Thyroid gland (tissue), 4 donors: ENCODE results near the gene RPS6KA5. TPM values are rescaled to one million over a fixed set of nuclear protein-coding genes. Genes with fewer than 3 reads are reported as not detected.

Experiments used
- DNase-seq, 2 donors: peaks; one replicate each; pipeline ENCODE4 v3.0.0-alpha.2; 2019
- H3K27ac ChIP-seq, 3 donors: fragments of 200-600 bp; sonication (generic); 1 replicate in 2 of 3; 2 replicates in 1 of 3; pipeline ENCODE4 v1.5.1; 2016 to 2019; ENCODE audit warnings: mild to moderate bottlenecking in 1 of 3, moderate library complexity in 1 of 3
- H3K27me3 ChIP-seq: fragments of 200-600 bp; sonication (generic); one replicate; pipeline ENCODE4 v1.5.1; 2019
- H3K36me3 ChIP-seq, 2 donors: fragments of 200-600 bp; sonication (generic); one replicate each; pipeline ENCODE4 v1.5.1; 2016 to 2019
- H3K4me1 ChIP-seq, 2 donors: fragments of 200-600 bp; sonication (generic); one replicate each; pipeline ENCODE4 v1.5.1; 2017 to 2019
- H3K4me3 ChIP-seq, 3 donors: fragments of 200-600 bp; sonication (generic); replicated peaks in 1 of 3; 1 replicate in 2 of 3; 2 replicates in 1 of 3; pipeline ENCODE4 v1.5.1; 2016; ENCODE audit warnings: mild to moderate bottlenecking in 1 of 3
- H3K9me3 ChIP-seq: fragments of 200-600 bp; sonication (generic); one replicate; pipeline ENCODE4 v1.5.1; 2017
- CTCF ChIP-seq, 6 experiments: fragments of 200-600 bp in 3 of 6; fragments of 450-650 bp in 3 of 6; sonication (generic) in 3 of 6; IDR thresholded peaks; one replicate each; pipeline ENCODE4 v1.5.1; 2016 to 2019; ENCODE audit warnings: antibody characterized with exemption in 6 of 6, mild to moderate bottlenecking in 2 of 6, inconsistent platforms in 1 of 6, moderate library complexity in 1 of 6
- POLR2A ChIP-seq, 2 donors: fragments of 450-650 bp; IDR thresholded peaks; one replicate each; pipeline ENCODE4 v1.6.1; 2017; ENCODE audit warnings: antibody characterized with exemption in 2 of 2, mild to moderate bottlenecking in 2 of 2, moderate library complexity in 1 of 2
- WGBS, 2 donors: methylation state at CpG; one replicate each; pipeline ENCODE4 v1.1.5; 2017; 5-methylcytosine and 5-hydroxymethylcytosine counted together
- intact Hi-C: fragments of 100-400 bp; cut with DNase I; formaldehyde crosslinking; loops from one replicate; pipeline ENCODE4 v1.15.1; 2023
- total RNA-seq, 4 donors: library from RNA; depleted of rRNA; stranded (reverse); fragments of >200 nt; gene quantifications; one replicate each; pipeline ENCODE4 v1.2.3, GENCODE V29; 2016

Gene RPS6KA5
- total RNA-seq, 4 donors from 2014 or later, result 6.4 to 17.4 (median 8.9) TPM

GRCh38 chr14:90905531-90905930 is 154.9 kb downstream of the RPS6KA5 start:
- no peaks in the 10 kb centered on the region for H3K9me3 ChIP-seq
- intact Hi-C loops, result loop anchor here (5.0 kb wide), 1 partner anchor 382 kb away; no protein-coding TSS in a partner anchor
- H3K4me1 ChIP-seq, result no peaks in the 10 kb centered on the region
- TF ChIP-seq POLR2A (IDR thresholded peaks at IDR 0.05), result no peak
- TF ChIP-seq CTCF (IDR thresholded peaks at IDR 0.05), result no peak
- no peaks in the 10 kb centered on the region for H3K27me3 ChIP-seq
- no peak overlapping the region for H3K27ac ChIP-seq
- DNase-seq, result no peak
- H3K4me3 ChIP-seq, result no peak overlapping the region
- H3K36me3 ChIP-seq, result no peaks in the 10 kb centered on the region

- H3K27ac ChIP-seq, result no peak overlapping the region
- no peaks in the 10 kb centered on the region for H3K4me1 ChIP-seq
- WGBS, 2 donors, result 3 to 7% methylated on average over 1 of the region's 1 CpG
- H3K27me3 ChIP-seq, result no peaks in the 10 kb centered on the region
- DNase-seq, result peak; percentile 53 to 68
- TF ChIP-seq POLR2A (IDR thresholded peaks at IDR 0.05) (no peak), CTCF (IDR thresholded peaks at IDR 0.05) (peak; percentile 32 to 89 (median 69))
- H3K9me3 ChIP-seq, result no peaks in the 10 kb centered on the region
- peaks cover 0 to 5% of the 10 kb centered on the region in 2 donors for H3K36me3 ChIP-seq
- H3K4me3 ChIP-seq, result no peak overlapping the region
- intact Hi-C loops, result loop anchor here (2.0 kb wide), 1 partner anchor 268 kb away; no protein-coding TSS in a partner anchor
Measured at GRCh38 chr14:90903101-90903500, 157.3 kb downstream of the RPS6KA5 start.

GRCh38 chr14:90900476-90901083 is 159.9 kb downstream of the RPS6KA5 start:
- Histone ChIP-seq H3K4me3 (no peak overlapping the region), H3K36me3 (peaks cover 0 to 5% of the 10 kb centered on the region in 2 donors), H3K9me3 (no peaks in the 10 kb centered on the region), H3K4me1 (no peaks in the 10 kb centered on the region), H3K27me3 (no peaks in the 10 kb centered on the region), H3K27ac (no peak overlapping the region)
- WGBS, 2 donors, result 74 to 75% methylated on average over 2 of the region's 2 CpGs
- intact Hi-C loops, result no loop called here
- no peak for DNase-seq
- TF ChIP-seq CTCF (IDR thresholded peaks at IDR 0.05), result no peak
- no peak for TF ChIP-seq POLR2A (IDR thresholded peaks at IDR 0.05)

GRCh38 chr14:90897022-90897421 is 163.4 kb downstream of the RPS6KA5 start:
- DNase-seq, result no peak
- Histone ChIP-seq H3K27me3 (no peaks in the 10 kb centered on the region), H3K27ac (no peak overlapping the region), H3K9me3 (no peaks in the 10 kb centered on the region), H3K4me3 (no peak overlapping the region), H3K36me3 (peaks cover 0 to 5% of the 10 kb centered on the region in 2 donors), H3K4me1 (no peaks in the 10 kb centered on the region)
- TF ChIP-seq POLR2A (IDR thresholded peaks at IDR 0.05) (no peak), CTCF (IDR thresholded peaks at IDR 0.05) (no peak)
- intact Hi-C loops, result no loop called here
- WGBS, 2 donors, result 99 to 100% methylated on average over 6 of the region's 6 CpGs

GRCh38 chr14:90894241-90894640 is 166.2 kb downstream of the RPS6KA5 start:
- Histone ChIP-seq H3K27ac (no peak overlapping the region), H3K4me3 (no peak overlapping the region), H3K27me3 (no peaks in the 10 kb centered on the region), H3K9me3 (no peaks in the 10 kb centered on the region), H3K36me3 (peaks cover 0 to 5% of the 10 kb centered on the region in 2 donors), H3K4me1 (no peaks in the 10 kb centered on the region)
- 92 to 93% methylated on average over 6 of the region's 6 CpGs for WGBS, 2 donors
- DNase-seq, result no peak
- TF ChIP-seq CTCF (IDR thresholded peaks at IDR 0.05), result no peak
- intact Hi-C loops, result no loop called here
